Smooth muscle cell (in vitro differentiated cells): Measurements from ENCODE around the gene ANXA6. TPM values are rescaled to one million over a fixed set of nuclear protein-coding genes. Genes with fewer than 3 reads are reported as not detected.

Experiments
- DNase-seq: peaks from one replicate; lab custom pipeline; 2025; ENCODE audit not compliant: unreplicated experiment; lab: John Stamatoyannopoulos, UW
- H2AFZ ChIP-seq: fragments of 200-600 bp; sonication (generic); 2 replicates; pipeline ENCODE4 v1.6.0; 2016; ENCODE audit warnings: antibody characterized with exemption, low read depth, mild to moderate bottlenecking
- H3F3A ChIP-seq: fragments of 200-600 bp; sonication (generic); 2 replicates; pipeline ENCODE4 v1.6.0; 2017; ENCODE audit warnings: antibody characterized with exemption, low read depth
- H3K27ac ChIP-seq: fragments of 200-600 bp; sonication (generic); 2 replicates; pipeline ENCODE4 v1.5.1; 2016; ENCODE audit warnings: low read depth, mild to moderate bottlenecking
- H3K27me3 ChIP-seq: fragments of 200-600 bp; sonication (generic); 2 replicates; pipeline ENCODE4 v1.6.1; 2016; ENCODE audit warnings: low read depth, mild to moderate bottlenecking
- H3K36me3 ChIP-seq: fragments of 200-600 bp; sonication (generic); 2 replicates; pipeline ENCODE4 v1.5.1; 2016; ENCODE audit warnings: low read depth
- H3K4me1 ChIP-seq: fragments of 200-600 bp; sonication (generic); 2 replicates; pipeline ENCODE4 v1.5.1; 2016; ENCODE audit warnings: low read depth
- H3K4me2 ChIP-seq: fragments of 200-600 bp; sonication (generic); 2 replicates; pipeline ENCODE4 v1.6.0; 2016; ENCODE audit warnings: mild to moderate bottlenecking
- H3K4me3 ChIP-seq: fragments of 200-600 bp; sonication (generic); 2 replicates; pipeline ENCODE4 v1.5.1; 2016; ENCODE audit warnings: mild to moderate bottlenecking
- H3K79me2 ChIP-seq: fragments of 200-600 bp; sonication (generic); 2 replicates; pipeline ENCODE4 v1.6.0; 2016; ENCODE audit warnings: low read depth, mild to moderate bottlenecking
- H3K9ac ChIP-seq: fragments of 200-600 bp; sonication (generic); 2 replicates; pipeline ENCODE4 v1.6.0; 2016; ENCODE audit warnings: low read depth
- H3K9me3 ChIP-seq: fragments of 200-600 bp; sonication (generic); replicated peaks from 2 replicates; pipeline ENCODE4 v1.5.1; 2016; ENCODE audit warnings: low read depth
- H4K20me1 ChIP-seq: fragments of 200-600 bp; sonication (generic); 2 replicates; pipeline ENCODE4 v1.6.0; 2016; ENCODE audit warnings: low read depth
- WGBS: methylation state at CpG from one replicate; pipeline ENCODE4 v1.1.7; 2016; ENCODE audit warnings: low lambda C conversion rate; 5-methylcytosine and 5-hydroxymethylcytosine counted together
- polyA plus RNA-seq: library from polyadenylated mRNA; unstranded; fragments of >200 nt; fragmentation: Nextera tagmentation; extraction: Ambion mirVana; gene quantifications from 2 replicates; pipeline ENCODE4 v1.2.1, GENCODE V29; 2016
- total RNA-seq: library from RNA; depleted of rRNA; stranded (reverse); fragments of >200 nt; gene quantifications from 2 replicates; pipeline ENCODE4 v1.2.3, GENCODE V29; 2014
- TF ChIP-seq, protein P1 (sequence below): fragments of 200-600 bp; sonication (generic); IDR thresholded peaks from 2 replicates; pipeline ENCODE4 v1.5.1; 2017; ENCODE audit warnings: borderline replicate concordance, mild to moderate bottlenecking, antibody characterized with exemption; ENCODE audit not compliant: insufficient read depth, poor library complexity, severe bottlenecking

ANXA6 gene
- total and polyA plus RNA-seq, 2 experiments from 2014 or later: 264 to 279 TPM

DNA sequence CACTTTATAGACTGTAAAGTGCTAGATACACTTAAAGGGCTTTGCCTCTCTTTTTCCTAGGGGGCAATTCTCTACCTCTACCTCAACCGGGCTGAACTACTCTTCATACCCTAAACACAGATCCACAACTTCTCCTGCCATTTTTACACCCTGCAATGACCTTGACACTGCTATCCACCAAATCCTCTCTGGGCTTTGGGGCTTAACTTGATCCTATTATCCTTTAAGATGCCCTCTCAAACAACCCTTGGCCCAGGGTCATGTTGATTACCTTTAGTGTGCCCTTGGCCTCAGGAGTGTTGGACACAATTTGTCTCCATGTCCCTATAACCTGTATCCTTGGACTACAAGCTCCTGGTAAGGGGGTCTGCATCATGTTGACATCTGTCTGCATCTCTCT lies 19.5 kb downstream of the ANXA6 start:
- H3K4me3 ChIP-seq: no peak overlapping the region
- H3K9me3 ChIP-seq: no peaks in the 10 kb centered on the region
- H3K79me2 ChIP-seq: peaks cover 25% of the 10 kb centered on the region
- DNase-seq: no peak
- TF ChIP-seq, protein P1, sequence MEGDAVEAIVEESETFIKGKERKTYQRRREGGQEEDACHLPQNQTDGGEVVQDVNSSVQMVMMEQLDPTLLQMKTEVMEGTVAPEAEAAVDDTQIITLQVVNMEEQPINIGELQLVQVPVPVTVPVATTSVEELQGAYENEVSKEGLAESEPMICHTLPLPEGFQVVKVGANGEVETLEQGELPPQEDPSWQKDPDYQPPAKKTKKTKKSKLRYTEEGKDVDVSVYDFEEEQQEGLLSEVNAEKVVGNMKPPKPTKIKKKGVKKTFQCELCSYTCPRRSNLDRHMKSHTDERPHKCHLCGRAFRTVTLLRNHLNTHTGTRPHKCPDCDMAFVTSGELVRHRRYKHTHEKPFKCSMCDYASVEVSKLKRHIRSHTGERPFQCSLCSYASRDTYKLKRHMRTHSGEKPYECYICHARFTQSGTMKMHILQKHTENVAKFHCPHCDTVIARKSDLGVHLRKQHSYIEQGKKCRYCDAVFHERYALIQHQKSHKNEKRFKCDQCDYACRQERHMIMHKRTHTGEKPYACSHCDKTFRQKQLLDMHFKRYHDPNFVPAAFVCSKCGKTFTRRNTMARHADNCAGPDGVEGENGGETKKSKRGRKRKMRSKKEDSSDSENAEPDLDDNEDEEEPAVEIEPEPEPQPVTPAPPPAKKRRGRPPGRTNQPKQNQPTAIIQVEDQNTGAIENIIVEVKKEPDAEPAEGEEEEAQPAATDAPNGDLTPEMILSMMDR: no peak
- H3F3A ChIP-seq: no peaks in the 10 kb centered on the region
- H4K20me1 ChIP-seq: peaks cover 88% of the 10 kb centered on the region
- H3K9ac ChIP-seq: no peak overlapping the region
- H3K4me1 ChIP-seq: peaks cover 8% of the 10 kb centered on the region
- H3K36me3 ChIP-seq: peaks cover 14% of the 10 kb centered on the region
- 100% methylated on average over 1 of the region's 1 CpG for WGBS
- no peak overlapping the region for H3K27ac ChIP-seq
- no peak overlapping the region for H3K4me2 ChIP-seq
- no peaks in the 10 kb centered on the region for H3K27me3 ChIP-seq
- H2AFZ ChIP-seq: no peak overlapping the region

DNA sequence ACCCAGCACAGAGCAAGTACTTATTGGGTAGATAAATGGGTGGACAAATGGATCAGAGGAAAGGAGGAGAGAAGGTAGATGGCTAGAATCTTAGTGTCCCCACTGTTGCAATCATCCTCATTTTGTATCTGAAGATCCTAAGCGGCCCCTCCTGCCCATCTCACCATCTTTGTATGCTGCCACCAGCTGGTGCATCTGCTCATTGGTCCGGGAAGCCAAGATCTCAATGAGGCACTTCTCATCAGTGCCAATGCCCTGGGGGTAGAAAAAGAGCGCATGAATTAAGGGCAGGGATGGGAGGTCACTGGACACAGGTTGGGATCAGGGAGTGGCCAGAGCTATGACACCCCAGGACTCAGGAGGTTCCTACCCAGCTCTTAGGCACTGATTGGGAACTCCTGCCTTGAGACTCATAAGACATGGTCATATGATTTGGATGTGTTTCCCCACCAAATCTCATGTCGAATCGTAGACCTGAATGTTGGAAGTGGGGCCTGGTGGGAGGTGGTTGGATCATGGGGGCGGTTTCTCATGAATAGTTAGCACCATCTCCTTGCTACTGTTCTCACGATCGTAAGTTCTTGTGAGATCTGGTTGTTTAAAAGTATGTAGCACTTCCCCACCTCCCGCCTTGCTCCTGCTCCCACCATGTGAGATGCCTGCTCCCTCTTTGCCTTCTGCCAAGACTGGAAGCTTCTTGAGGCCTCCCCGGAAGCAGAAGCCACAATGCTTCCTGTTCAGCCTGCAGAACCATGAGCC lies 20.3 kb downstream of the ANXA6 start:
- TF ChIP-seq, protein P1: no peak
- peaks cover 16% of the 10 kb centered on the region for H3K36me3 ChIP-seq
- H3K9me3 ChIP-seq: no peaks in the 10 kb centered on the region

DNA sequence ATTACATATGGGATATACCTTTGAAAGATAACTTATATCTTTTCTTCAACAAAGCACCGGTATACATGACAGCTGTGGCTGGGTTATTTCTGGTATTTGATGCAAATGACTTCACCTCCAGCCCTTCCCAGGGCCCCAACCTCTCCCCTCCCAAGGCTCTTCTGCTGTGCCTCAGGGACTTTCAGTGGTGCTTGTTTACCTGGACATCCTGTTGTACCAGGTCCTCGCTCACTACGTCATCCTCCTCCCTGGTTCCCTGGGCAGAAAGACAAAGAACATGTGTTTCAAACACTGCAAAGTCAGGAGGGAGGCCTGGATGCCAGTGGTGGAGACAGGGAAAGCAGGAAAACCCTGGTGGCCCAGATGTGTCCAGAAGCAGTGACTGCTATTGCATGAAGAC lies 23.4 kb downstream of the ANXA6 start:
- DNase-seq: no peak
- no peaks in the 10 kb centered on the region for H3K79me2 ChIP-seq
- no peak overlapping the region for H3K4me3 ChIP-seq
- H3K4me1 ChIP-seq: no peaks in the 10 kb centered on the region
- H3K27ac ChIP-seq: peak overlapping the region; percentile 66
- WGBS: 70% methylated on average over 3 of the region's 3 CpGs
- TF ChIP-seq, protein P1: no peak
- H3K27me3 ChIP-seq: no peaks in the 10 kb centered on the region
- peaks cover 50% of the 10 kb centered on the region for H4K20me1 ChIP-seq
- H3F3A ChIP-seq: no peaks in the 10 kb centered on the region
- no peak overlapping the region for H3K4me2 ChIP-seq
- H2AFZ ChIP-seq: no peak overlapping the region
- peaks cover 19% of the 10 kb centered on the region for H3K36me3 ChIP-seq
- no peaks in the 10 kb centered on the region for H3K9me3 ChIP-seq
- H3K9ac ChIP-seq: no peak overlapping the region

More for the DNA sequence above, 20.3 kb downstream of the ANXA6 start:
- Histone ChIP-seq H3K27ac (no peak overlapping the region), H3K79me2 (peaks cover 16% of the 10 kb centered on the region), H3F3A (no peaks in the 10 kb centered on the region), H3K4me1 (peaks cover 8% of the 10 kb centered on the region), H2AFZ (no peak overlapping the region), H3K4me3 (no peak overlapping the region), H3K4me2 (no peak overlapping the region), H3K27me3 (no peaks in the 10 kb centered on the region), H3K9ac (no peak overlapping the region), H4K20me1 (peaks cover 80% of the 10 kb centered on the region)
- DNase-seq: no peak
- 99% methylated on average over 10 of the region's 10 CpGs for WGBS

DNA sequence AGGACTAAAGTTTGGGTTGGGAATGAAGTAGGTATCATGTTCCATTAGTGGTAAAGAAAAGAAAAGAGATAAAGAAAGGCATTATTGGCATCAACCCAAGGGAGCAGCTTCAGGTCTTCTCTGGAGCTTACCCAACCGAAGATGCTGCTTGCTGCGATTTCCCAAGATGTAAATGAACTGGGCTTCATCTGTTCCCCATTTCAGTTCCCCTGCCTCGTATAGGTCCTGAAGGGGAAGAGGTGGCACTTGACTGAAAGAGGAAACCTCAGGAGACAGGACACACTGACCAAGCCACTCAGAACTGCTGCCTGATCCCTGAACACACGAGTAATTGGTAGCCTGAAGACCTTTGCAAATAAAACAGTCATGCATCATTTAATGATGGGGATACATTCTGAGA lies 24.6 kb downstream of the ANXA6 start:
- Histone ChIP-seq H3K79me2 (no peaks in the 10 kb centered on the region), H3K9me3 (no peaks in the 10 kb centered on the region), H4K20me1 (peaks cover 49% of the 10 kb centered on the region), H2AFZ (no peak overlapping the region), H3K4me3 (no peak overlapping the region), H3F3A (no peaks in the 10 kb centered on the region), H3K36me3 (peaks cover 31% of the 10 kb centered on the region), H3K4me2 (no peak overlapping the region), H3K9ac (no peak overlapping the region), H3K27ac (no peak overlapping the region), H3K27me3 (no peaks in the 10 kb centered on the region), H3K4me1 (no peaks in the 10 kb centered on the region)
- TF ChIP-seq, protein P1: no peak
- 96% methylated on average over 4 of the region's 4 CpGs for WGBS
- DNase-seq: no peak
